GM12873 (cell line): ENCODE data around the gene SASH1.

Experiments used
- CTCF ChIP-seq: IDR thresholded peaks from 2 replicates; pipeline ENCODE4 v1.5.1; 2012; ENCODE audit warnings: low read depth, mild to moderate bottlenecking, moderate library complexity, low read length, control low read depth; ENCODE audit not compliant: insufficient read depth; ENCODE audit errors: missing control alignments

Gene SASH1

DNA sequence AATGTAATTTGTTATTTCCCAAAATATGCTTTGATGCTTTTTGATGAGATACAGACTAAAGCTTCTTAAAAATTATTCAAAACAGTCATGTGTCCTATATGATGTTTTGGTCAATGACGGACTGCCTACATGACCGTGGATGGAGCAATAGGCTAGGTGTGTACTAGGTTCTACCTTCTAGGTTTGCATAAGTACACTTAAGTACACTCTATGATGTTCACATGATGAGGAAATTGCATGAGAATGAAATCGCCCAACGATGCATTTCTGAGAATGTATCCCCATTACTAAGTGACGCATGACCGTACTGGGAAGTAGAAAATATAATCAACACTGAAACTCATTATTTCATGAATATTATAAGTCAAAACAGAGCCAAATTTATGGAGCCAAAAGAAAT, 252.9 kb downstream of the SASH1 start:
- no peak for TF ChIP-seq CTCF

- no peak for TF ChIP-seq CTCF
These were observed 254.3 kb downstream of the SASH1 start for GRCh38 chr6:148596891-148597455.

DNA sequence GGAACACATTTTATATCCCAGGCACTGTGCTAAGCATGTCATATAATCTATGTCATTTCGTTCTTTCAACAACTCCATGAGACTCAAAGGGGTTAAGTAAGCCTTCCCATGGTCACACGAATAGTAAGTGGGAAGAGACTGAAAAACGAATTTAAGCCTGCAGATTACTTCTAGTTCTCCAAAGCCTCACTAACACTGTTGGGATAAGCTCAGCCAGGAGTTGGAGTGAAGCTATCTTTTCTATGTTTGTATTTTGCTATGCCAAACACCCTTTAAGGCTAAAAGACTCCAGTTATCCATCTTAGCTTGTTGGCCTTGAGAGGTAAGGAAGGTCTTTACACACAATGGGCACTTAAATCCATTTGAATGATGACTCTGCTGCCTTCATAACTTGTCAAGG, 256.1 kb downstream of the SASH1 start:
- no peak for TF ChIP-seq CTCF

GRCh38 chr6:148599967-148600426, 257.4 kb downstream of the SASH1 start:
- no peak for TF ChIP-seq CTCF
